ENCODE measurements around the gene MX1. TPM values are rescaled to one million over a fixed set of nuclear protein-coding genes. Genes with fewer than 3 reads are reported as not detected.
A peak's percentile ranks its signal among the peaks of the same experiment; 100 is the strongest.
"Not testable (repeated sequence)": the region's sequence is repeated elsewhere in the genome, so short reads cannot be mapped to it uniquely, and the experiment has no call there.

Gene MX1
- total RNA-seq, 3 donors from 2014 or later (not counting 1 experiment from before 2014, with no cell fraction given): 22.7 to 67.0 (median 60.6) TPM

DNA sequence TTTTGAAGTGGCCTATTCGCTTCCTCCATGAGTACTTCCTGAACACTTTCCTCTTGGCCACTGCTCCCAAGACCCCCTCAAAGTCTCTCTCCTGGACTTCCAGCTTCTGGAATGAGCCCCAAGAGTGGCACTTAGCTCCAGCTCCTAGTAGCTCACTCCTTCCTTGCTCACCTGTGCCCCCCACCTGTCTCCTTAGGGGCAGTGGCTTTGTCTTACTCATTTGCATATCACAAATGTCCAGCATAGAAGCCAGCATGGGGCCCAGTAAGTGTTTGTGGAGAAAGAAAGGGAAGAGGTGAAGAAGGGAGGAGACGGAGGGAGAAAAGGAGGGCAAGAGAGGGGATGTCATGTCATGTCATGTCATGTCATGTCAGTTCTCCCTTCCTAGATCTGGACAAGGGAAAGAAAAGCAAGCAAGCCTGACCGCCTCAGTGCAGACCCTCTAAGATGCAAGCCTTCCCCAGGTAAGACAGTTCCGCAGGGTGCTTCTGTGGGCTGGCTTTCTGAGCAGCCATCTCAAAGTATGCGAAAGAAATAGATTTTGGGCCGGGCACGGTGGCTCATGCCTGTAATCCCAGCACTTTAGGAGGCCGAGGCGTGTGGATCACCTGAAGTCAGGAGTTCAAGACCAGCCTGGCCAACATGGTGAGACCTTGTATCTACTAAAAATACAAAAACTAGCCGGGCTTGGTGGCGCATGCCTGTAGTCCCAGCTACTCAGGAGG lies 6.9 kb upstream of the MX1 start:
- ATAC-seq (no peak), DNase-seq (no peak)
- Histone ChIP-seq H3K9me3 (ENCODE audit: control insufficient read depth, insufficient read depth, low read length) (no peaks in the 10 kb centered on the region), H3K4me1 (ENCODE audit: control insufficient read depth, insufficient read depth, low read length) (peaks cover 12% of the 10 kb centered on the region), H3K27ac (ENCODE audit: low read length) (no peak overlapping the region), H3K27me3 (ENCODE audit: control insufficient read depth, insufficient read depth, low read length) (no peaks in the 10 kb centered on the region), H3K36me3 (ENCODE audit: control insufficient read depth, insufficient read depth, low read length) (no peaks in the 10 kb centered on the region), H3K4me3 (ENCODE audit: low read length) (no peak overlapping the region)
- Mint-ChIP-seq H3K27me3 (ENCODE audit: low read depth in 2 of 2) (peaks cover under 1 to 1% of the 10 kb centered on the region in 2 donors), H3K9me3 (no peaks in the 10 kb centered on the region), H3K4me3 (peak overlapping the region; percentile 93), H3K36me3 (no peaks in the 10 kb centered on the region), H3K4me1 (peaks cover 6 to 22% of the 10 kb centered on the region in 2 donors), H3K27ac (peak overlapping the region; percentile 71 to 89)
- intact Hi-C loops (cut with micrococcal nuclease): loop anchor here (10.0 kb wide), 1 partner anchor 1186 kb away; no protein-coding TSS in a partner anchor
- 97% methylated on average over 11 of the region's 11 CpGs for WGBS (ENCODE audit: insufficient coverage)
- TF ChIP-seq, protein P1, sequence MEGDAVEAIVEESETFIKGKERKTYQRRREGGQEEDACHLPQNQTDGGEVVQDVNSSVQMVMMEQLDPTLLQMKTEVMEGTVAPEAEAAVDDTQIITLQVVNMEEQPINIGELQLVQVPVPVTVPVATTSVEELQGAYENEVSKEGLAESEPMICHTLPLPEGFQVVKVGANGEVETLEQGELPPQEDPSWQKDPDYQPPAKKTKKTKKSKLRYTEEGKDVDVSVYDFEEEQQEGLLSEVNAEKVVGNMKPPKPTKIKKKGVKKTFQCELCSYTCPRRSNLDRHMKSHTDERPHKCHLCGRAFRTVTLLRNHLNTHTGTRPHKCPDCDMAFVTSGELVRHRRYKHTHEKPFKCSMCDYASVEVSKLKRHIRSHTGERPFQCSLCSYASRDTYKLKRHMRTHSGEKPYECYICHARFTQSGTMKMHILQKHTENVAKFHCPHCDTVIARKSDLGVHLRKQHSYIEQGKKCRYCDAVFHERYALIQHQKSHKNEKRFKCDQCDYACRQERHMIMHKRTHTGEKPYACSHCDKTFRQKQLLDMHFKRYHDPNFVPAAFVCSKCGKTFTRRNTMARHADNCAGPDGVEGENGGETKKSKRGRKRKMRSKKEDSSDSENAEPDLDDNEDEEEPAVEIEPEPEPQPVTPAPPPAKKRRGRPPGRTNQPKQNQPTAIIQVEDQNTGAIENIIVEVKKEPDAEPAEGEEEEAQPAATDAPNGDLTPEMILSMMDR (IDR thresholded peaks at IDR 0.05): no peak

GRCh38 chr21:41419921-41420862 lies 5.8 kb upstream of the MX1 start:
- H3K36me3 Mint-ChIP-seq: no peaks in the 10 kb centered on the region
- H3K4me1 Mint-ChIP-seq: peaks cover 6 to 22% of the 10 kb centered on the region in 2 donors
- peak overlapping the region; percentile 71 to 89 for H3K27ac Mint-ChIP-seq
- no peaks in the 10 kb centered on the region for H3K9me3 ChIP-seq (ENCODE audit: control insufficient read depth, insufficient read depth, low read length)
- H3K9me3 Mint-ChIP-seq: no peaks in the 10 kb centered on the region
- TF ChIP-seq, protein P1 (IDR thresholded peaks at IDR 0.05): no peak
- no peaks in the 10 kb centered on the region for H3K27me3 Mint-ChIP-seq (ENCODE audit: low read depth in 2 of 2)
- H3K4me1 ChIP-seq (ENCODE audit: control insufficient read depth, insufficient read depth, low read length): peaks cover 12% of the 10 kb centered on the region
- peak overlapping the region; percentile 37 for H3K27ac ChIP-seq (ENCODE audit: low read length)
- H3K36me3 ChIP-seq (ENCODE audit: control insufficient read depth, insufficient read depth, low read length): no peaks in the 10 kb centered on the region
- H3K4me3 ChIP-seq (ENCODE audit: low read length): peak overlapping the region; percentile 68
- no peaks in the 10 kb centered on the region for H3K27me3 ChIP-seq (ENCODE audit: control insufficient read depth, insufficient read depth, low read length)
- peak in 1 of 2 donors; percentile 60 for DNase-seq
- WGBS (ENCODE audit: insufficient coverage): 6% methylated on average over 54 of the region's 54 CpGs
- intact Hi-C loops (cut with micrococcal nuclease): loop anchor here (10.0 kb wide), 1 partner anchor 1185 kb away; no protein-coding TSS in a partner anchor
- peak overlapping the region; percentile 93 for H3K4me3 Mint-ChIP-seq
- ATAC-seq: peak; percentile 75 to 81 (median 78)

DNA sequence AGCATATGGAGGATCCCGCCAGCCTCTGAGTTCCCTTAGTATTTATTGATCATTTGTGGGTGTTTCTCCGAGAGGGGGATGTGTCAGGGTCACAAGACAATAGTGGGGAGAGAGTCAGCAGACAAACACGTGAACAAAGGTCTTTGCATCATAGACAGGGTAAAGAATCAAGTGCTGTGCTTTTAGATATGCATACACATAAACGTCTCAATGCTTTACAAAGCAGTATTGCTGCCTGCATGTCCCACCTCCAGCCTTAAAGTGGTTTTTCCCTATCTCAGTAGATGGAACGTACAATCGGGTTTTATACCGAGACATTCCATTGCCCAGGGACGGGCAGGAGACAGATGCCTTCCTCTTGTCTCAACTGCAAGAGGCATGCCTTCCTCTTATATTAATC lies 5.0 kb upstream of the MX1 start:
- H3K36me3 Mint-ChIP-seq; H3K9me3 ChIP-seq (ENCODE audit: control insufficient read depth, insufficient read depth, low read length); H3K9me3 Mint-ChIP-seq; H3K36me3 ChIP-seq (ENCODE audit: control insufficient read depth, insufficient read depth, low read length); H3K27ac ChIP-seq (ENCODE audit: low read length); intact Hi-C loops (cut with micrococcal nuclease); H3K27me3 Mint-ChIP-seq (ENCODE audit: low read depth in 2 of 2); ATAC-seq; DNase-seq; H3K27me3 ChIP-seq (ENCODE audit: control insufficient read depth, insufficient read depth, low read length); H3K4me3 ChIP-seq (ENCODE audit: low read length): not testable (repeated sequence)
- Mint-ChIP-seq H3K4me1 (peaks cover 6 to 28% of the 10 kb centered on the region in 2 donors), H3K4me3 (peak overlapping the region; percentile 93), H3K27ac (peak overlapping the region; percentile 71 to 89)
- peaks cover 18% of the 10 kb centered on the region for H3K4me1 ChIP-seq (ENCODE audit: control insufficient read depth, insufficient read depth, low read length)
- 93% methylated on average over 4 of the region's 8 CpGs for WGBS (ENCODE audit: insufficient coverage)

Measured in natural killer cell (primary cell).